ENCODE data around the gene NUP188. TPM values are rescaled to one million over a fixed set of nuclear protein-coding genes. Genes with fewer than 3 reads are reported as not detected.

NUP188 gene
- total and polyA plus RNA-seq, 10 of the 15 experiments (the other 5 are each of a cell fraction or from before 2014, with no cell fraction given), result 1.4 to 73.7 (median 48.9) TPM

DNA sequence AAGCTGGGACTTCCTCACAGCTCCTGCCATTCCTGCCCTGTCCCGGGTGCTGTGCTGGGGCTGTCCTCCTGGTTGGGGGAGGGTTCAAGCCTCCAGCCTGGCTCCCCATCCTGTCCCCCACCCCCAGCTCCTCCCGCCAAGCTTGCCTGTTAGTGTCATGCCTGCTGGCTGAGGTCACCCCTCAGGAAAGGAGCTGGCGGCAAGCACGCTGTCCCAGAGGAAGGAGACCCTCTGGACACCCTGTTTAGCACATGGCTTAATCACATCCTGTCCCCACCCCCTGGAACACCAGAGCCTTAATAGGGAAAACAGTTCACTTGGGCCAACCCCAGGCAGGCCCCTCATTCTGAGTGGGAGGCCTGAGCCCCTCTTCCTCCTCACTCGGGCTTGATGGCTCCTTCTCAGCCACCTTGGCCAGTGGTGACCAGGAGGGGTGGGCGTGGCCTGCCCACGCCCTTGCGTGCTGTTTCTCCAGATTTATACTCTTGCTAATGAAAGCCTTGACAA lies 35.9 kb upstream of the NUP188 start:
- ChIA-PET RAD21 (ENCODE audit: unreplicated experiment) (no interaction called here), CTCF (interaction anchor here (1.2 to 1.5 kb wide), 2 partner anchors 15 to 17 kb away, joined by 3 read pairs; no protein-coding TSS in a partner anchor), POLR2A (no interaction called here), SMC1A (ENCODE audit: uncharacterized antibody, unreplicated experiment) (no interaction called here)
- no peak for TF ChIP-seq CBX5 (IDR thresholded peaks at IDR 0.05; ENCODE audit: low read depth)
- no peak for TF ChIP-seq ZNF622 (IDR thresholded peaks at IDR 0.05)
- TF ChIP-seq NR2C1 (IDR thresholded peaks at IDR 0.05), result no peak
- TF ChIP-seq, protein P1, sequence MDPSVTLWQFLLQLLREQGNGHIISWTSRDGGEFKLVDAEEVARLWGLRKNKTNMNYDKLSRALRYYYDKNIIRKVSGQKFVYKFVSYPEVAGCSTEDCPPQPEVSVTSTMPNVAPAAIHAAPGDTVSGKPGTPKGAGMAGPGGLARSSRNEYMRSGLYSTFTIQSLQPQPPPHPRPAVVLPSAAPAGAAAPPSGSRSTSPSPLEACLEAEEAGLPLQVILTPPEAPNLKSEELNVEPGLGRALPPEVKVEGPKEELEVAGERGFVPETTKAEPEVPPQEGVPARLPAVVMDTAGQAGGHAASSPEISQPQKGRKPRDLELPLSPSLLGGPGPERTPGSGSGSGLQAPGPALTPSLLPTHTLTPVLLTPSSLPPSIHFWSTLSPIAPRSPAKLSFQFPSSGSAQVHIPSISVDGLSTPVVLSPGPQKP (IDR thresholded peaks at IDR 0.05; ENCODE audit: low read depth, low read length), result no peak
- intact Hi-C loops (cut with micrococcal nuclease; ENCODE audit: unreplicated experiment), result no loop called here
- Histone ChIP-seq H3K4me2 (ENCODE audit: control insufficient read depth, insufficient read depth) (no peak overlapping the region), H3K4me3 (no peak overlapping the region), H3K27me3 (replicated peaks in 1 of 2; ENCODE audit: control insufficient read depth in 2 of 2, insufficient read depth in 2 of 2, low read length in 1 of 2) (no peaks in the 10 kb centered on the region), H4K20me1 (ENCODE audit: control insufficient read depth, insufficient read depth) (no peaks in the 10 kb centered on the region), H3K27ac (ENCODE audit: control insufficient read depth, insufficient read depth) (no peak overlapping the region), H2AFZ (ENCODE audit: control insufficient read depth, low read depth, low read length) (no peak overlapping the region), H3K79me2 (ENCODE audit: control insufficient read depth, insufficient read depth, low read length) (no peaks in the 10 kb centered on the region), H3K9me3 (replicated peaks; ENCODE audit: control insufficient read depth, insufficient read depth, low read length) (no peaks in the 10 kb centered on the region), H3K36me3 (ENCODE audit: control insufficient read depth in 2 of 2, insufficient read depth in 2 of 2, low read length in 1 of 2) (peaks cover 9 to 36% of the 10 kb centered on the region in 2 experiments; a peak in 3 of 4 replicates), H3K4me1 (ENCODE audit: control insufficient read depth, insufficient read depth, low read length) (no peaks in the 10 kb centered on the region), H3K9ac (ENCODE audit: control insufficient read depth, insufficient read depth, low read length) (no peak overlapping the region)
- FAIRE-seq, result no peak
- in situ Hi-C loops (cut with MboI), result no loop called here
- ATAC-seq, result no peak
- WGBS (ENCODE audit: insufficient coverage, insufficient replicate concordance, low lambda C conversion rate, missing lambda C conversion rate), result 84% methylated on average over 8 of the region's 8 CpGs
- no TSS peak for BruUV-seq (replicated peaks)
- DNase-seq (ENCODE audit: low read depth, low spot score), result no peak

DNA sequence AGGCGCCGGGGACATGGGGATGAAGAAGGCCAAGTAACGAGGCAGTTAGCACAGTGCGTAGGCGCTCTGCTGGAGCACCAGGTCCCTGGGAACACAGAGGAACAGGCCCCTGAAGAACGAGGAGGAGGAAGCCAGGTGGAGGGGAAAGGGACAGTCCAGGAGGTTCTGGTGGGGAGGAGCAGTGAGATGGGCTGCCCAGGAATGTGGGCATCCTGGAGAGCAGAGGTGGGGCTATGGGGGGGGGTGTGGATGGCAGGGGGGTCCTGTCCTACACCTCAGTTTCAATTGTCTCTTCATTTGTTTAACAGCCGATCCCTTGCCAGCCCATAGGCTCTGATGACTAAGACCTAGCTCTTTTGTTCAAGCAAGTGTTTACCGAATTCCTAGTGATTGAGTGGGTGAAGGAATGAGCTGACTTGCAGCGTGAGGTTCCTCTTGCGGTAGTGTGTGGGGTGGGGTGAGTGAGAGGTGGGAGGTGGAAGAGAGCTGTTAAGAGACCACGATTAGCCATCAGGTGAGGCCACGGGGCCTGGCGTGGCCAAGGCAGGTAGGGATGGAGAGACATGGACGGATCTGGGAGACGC lies 35.1 kb upstream of the NUP188 start:
- Histone ChIP-seq H3K79me2 (ENCODE audit: control insufficient read depth, insufficient read depth, low read length) (no peaks in the 10 kb centered on the region), H3K4me2 (ENCODE audit: control insufficient read depth, insufficient read depth) (no peak overlapping the region)
- in situ Hi-C loops (cut with MboI), result no loop called here

More for the DNA sequence above, 35.1 kb upstream of the NUP188 start:
- no TSS peak for BruUV-seq (replicated peaks)
- SMC1A ChIA-PET (ENCODE audit: uncharacterized antibody, unreplicated experiment), result no interaction called here
- CTCF ChIA-PET, result interaction anchor here (0.6 to 1.5 kb wide), 3 partner anchors 13 to 16 kb away, joined by 3 read pairs; no protein-coding TSS in a partner anchor
- Histone ChIP-seq H3K4me1 (ENCODE audit: control insufficient read depth, insufficient read depth, low read length) (no peaks in the 10 kb centered on the region), H3K27me3 (replicated peaks in 1 of 2; ENCODE audit: control insufficient read depth in 2 of 2, insufficient read depth in 2 of 2, low read length in 1 of 2) (no peaks in the 10 kb centered on the region), H3K9me3 (replicated peaks; ENCODE audit: control insufficient read depth, insufficient read depth, low read length) (no peaks in the 10 kb centered on the region), H3K9ac (ENCODE audit: control insufficient read depth, insufficient read depth, low read length) (no peak overlapping the region), H2AFZ (ENCODE audit: control insufficient read depth, low read depth, low read length) (no peak overlapping the region), H3K27ac (ENCODE audit: control insufficient read depth, insufficient read depth) (no peak overlapping the region), H3K4me3 (no peak overlapping the region), H4K20me1 (ENCODE audit: control insufficient read depth, insufficient read depth) (no peaks in the 10 kb centered on the region), H3K36me3 (ENCODE audit: control insufficient read depth in 2 of 2, insufficient read depth in 2 of 2, low read length in 1 of 2) (peaks cover 10 to 33% of the 10 kb centered on the region in 2 experiments; a peak in 3 of 4 replicates)
- POLR2A ChIA-PET, result no interaction called here
- no peak for DNase-seq (ENCODE audit: low read depth, low spot score)
- ATAC-seq, result no peak
- FAIRE-seq, result no peak
- 88% methylated on average over 15 of the region's 15 CpGs for WGBS (ENCODE audit: insufficient coverage, insufficient replicate concordance, low lambda C conversion rate, missing lambda C conversion rate)
- RAD21 ChIA-PET (ENCODE audit: unreplicated experiment), result no interaction called here
- no peak for TF ChIP-seq EGR1 (IDR thresholded peaks at IDR 0.05; ENCODE audit: borderline replicate concordance in 1 of 2, low read depth in 2 of 2, low read length in 2 of 2)
- TF ChIP-seq, protein P2, sequence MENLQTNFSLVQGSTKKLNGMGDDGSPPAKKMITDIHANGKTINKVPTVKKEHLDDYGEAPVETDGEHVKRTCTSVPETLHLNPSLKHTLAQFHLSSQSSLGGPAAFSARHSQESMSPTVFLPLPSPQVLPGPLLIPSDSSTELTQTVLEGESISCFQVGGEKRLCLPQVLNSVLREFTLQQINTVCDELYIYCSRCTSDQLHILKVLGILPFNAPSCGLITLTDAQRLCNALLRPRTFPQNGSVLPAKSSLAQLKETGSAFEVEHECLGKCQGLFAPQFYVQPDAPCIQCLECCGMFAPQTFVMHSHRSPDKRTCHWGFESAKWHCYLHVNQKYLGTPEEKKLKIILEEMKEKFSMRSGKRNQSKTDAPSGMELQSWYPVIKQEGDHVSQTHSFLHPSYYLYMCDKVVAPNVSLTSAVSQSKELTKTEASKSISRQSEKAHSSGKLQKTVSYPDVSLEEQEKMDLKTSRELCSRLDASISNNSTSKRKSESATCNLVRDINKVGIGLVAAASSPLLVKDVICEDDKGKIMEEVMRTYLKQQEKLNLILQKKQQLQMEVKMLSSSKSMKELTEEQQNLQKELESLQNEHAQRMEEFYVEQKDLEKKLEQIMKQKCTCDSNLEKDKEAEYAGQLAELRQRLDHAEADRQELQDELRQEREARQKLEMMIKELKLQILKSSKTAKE (IDR thresholded peaks at IDR 0.05; ENCODE audit: low read depth, poor library complexity, severe bottlenecking), result no peak
- TF ChIP-seq PAX8 (IDR thresholded peaks at IDR 0.05), result no peak
- intact Hi-C loops (cut with micrococcal nuclease; ENCODE audit: unreplicated experiment), result no loop called here

Data from GM12878 (cell line).